Measurements from ENCODE around the gene ASXL1.

The ASXL1 gene

GRCh38 chr20:32466739-32467505 is 108.8 kb downstream of the ASXL1 start:
- ATAC-seq (no peak), DNase-seq (no peak)

GRCh38 chr20:32467506-32468312 is 109.6 kb downstream of the ASXL1 start:
- ATAC-seq (no peak), DNase-seq (no peak)

- DNase-seq (no peak), ATAC-seq (no peak)
Observed at GRCh38 chr20:32468313-32468640, 110.1 kb downstream of the ASXL1 start.

- DNase-seq (no peak), ATAC-seq (no peak)
Observed at GRCh38 chr20:32468860-32469259, 110.7 kb downstream of the ASXL1 start.

- peak; percentile 22 for DNase-seq
- peak; percentile 22 for ATAC-seq
Observed at GRCh38 chr20:32470025-32470861, 112.1 kb downstream of the ASXL1 start.

- no peak for DNase-seq
- ATAC-seq: no peak
Observed at GRCh38 chr20:32470940-32471339, 112.8 kb downstream of the ASXL1 start.

- ATAC-seq (no peak), DNase-seq (no peak)
Observed at GRCh38 chr20:32472581-32473207, 114.6 kb downstream of the ASXL1 start.

GRCh38 chr20:32473231-32474008 is 115.3 kb downstream of the ASXL1 start:
- ATAC-seq: no peak

GRCh38 chr20:32474009-32474716 is 116.0 kb downstream of the ASXL1 start:
- no peak for DNase-seq
- no peak for ATAC-seq

More at GRCh38 chr20:32473231-32474008, 115.3 kb downstream of the ASXL1 start:
- DNase-seq: no peak

- ATAC-seq (no peak), DNase-seq (no peak)
Observed at GRCh38 chr20:32474717-32474966, 116.5 kb downstream of the ASXL1 start.

GRCh38 chr20:32474967-32475811 is 117.1 kb downstream of the ASXL1 start:
- peak; percentile 24 for DNase-seq
- ATAC-seq: no peak

- ATAC-seq: no peak
- DNase-seq: no peak
Observed at GRCh38 chr20:32476684-32477593, 118.8 kb downstream of the ASXL1 start.

GRCh38 chr20:32477594-32478512 is 119.7 kb downstream of the ASXL1 start:
- no peak for ATAC-seq
- no peak for DNase-seq

- ATAC-seq: no peak
Observed at GRCh38 chr20:32478576-32478975, 120.4 kb downstream of the ASXL1 start.

GRCh38 chr20:32479012-32479411 is 120.9 kb downstream of the ASXL1 start:
- DNase-seq: no peak

More at GRCh38 chr20:32478576-32478975, 120.4 kb downstream of the ASXL1 start:
- no peak for DNase-seq

GRCh38 chr20:32479697-32480171 is 121.6 kb downstream of the ASXL1 start:
- ATAC-seq: no peak
- DNase-seq: no peak

More at GRCh38 chr20:32479012-32479411, 120.9 kb downstream of the ASXL1 start:
- no peak for ATAC-seq

All from stimulated activated naive CD8-positive, alpha-beta T cell treated with anti-CD3 and anti-CD28 coated beads, Interleukin-15, Interleukin-2, amounts not matched to agents 100 U/mL and 50 U/mL, for 24 hours (primary cell).